Measurements from ENCODE around the gene CELA1. TPM values are rescaled to one million over a fixed set of nuclear protein-coding genes. Genes with fewer than 3 reads are reported as not detected.

CELA1 gene
- polyA plus RNA-seq, 1 donor from 2014 or later, result not detected

Other genes with a start within 250 kb of the CELA1 start
- 27.0 and 28.6 TPM in 2 replicates for gene TFCP2, start 173.5 kb downstream of the CELA1 start, polyA plus RNA-seq
- 12.4 and 12.7 TPM in 2 replicates for gene POU6F1, start 128.6 kb downstream of the CELA1 start, polyA plus RNA-seq
- gene DAZAP2, start 107.9 kb downstream of the CELA1 start, polyA plus RNA-seq, result 89.0 and 97.9 TPM in 2 replicates
- not detected in 2 replicates for gene SMAGP, start 76.3 kb downstream of the CELA1 start, polyA plus RNA-seq
- gene BIN2, start 22.5 kb downstream of the CELA1 start, polyA plus RNA-seq, result not detected in 2 replicates
- not detected in 2 replicates for gene GALNT6, start 44.7 kb upstream of the CELA1 start, polyA plus RNA-seq
- 34.5 and 37.8 TPM in 2 replicates for gene SLC4A8, start 78.2 kb upstream of the CELA1 start, polyA plus RNA-seq
- 14.2 and 15.2 TPM in 2 replicates for gene SCN8A, start 244.6 kb upstream of the CELA1 start, polyA plus RNA-seq